Endothelial cell of umbilical vein (primary cell): ENCODE results near the gene TCF7L2. TPM values are rescaled to one million over a fixed set of nuclear protein-coding genes. Genes with fewer than 3 reads are reported as not detected.

Source experiments
- BruUV-seq: library from RNA; stranded (reverse); fragments of 400-500 nt; replicated peaks from 2 replicates; lab custom pipeline; 2021; lab: Mats Ljungman, UMichigan
- CTCF ChIA-PET: fragments of 300-600, 350-600 bp; sonication (Branson Sonifier 250); formaldehyde crosslinking; loops from one replicate; lab custom pipeline; 2021; ENCODE audit warnings: antibody characterized with exemption, inconsistent platforms; lab: Charles Lee
- POLR2A ChIA-PET: fragments of 300-600, 350-600 bp; sonication (Branson Sonifier 250); formaldehyde crosslinking; loops from one replicate; lab custom pipeline; 2021; ENCODE audit warnings: antibody characterized with exemption, inconsistent platforms; lab: Charles Lee
- DNase-seq: peaks from one replicate; pipeline ENCODE4 v3.0.0-alpha.2; 2011; ENCODE audit warnings: low read depth, low spot score
- FAIRE-seq: peaks from 2 replicates; lab custom pipeline; 2011; peaks lifted over from hg19 to GRCh38; lab: Jason Lieb, UNC
- H2AFZ ChIP-seq: 2 replicates; pipeline ENCODE4 v1.6.0; 2012; ENCODE audit warnings: low read depth, low read length, control low read depth, inconsistent platforms
- H3K27ac ChIP-seq: 2 replicates; pipeline ENCODE4 v1.5.1; 2011; ENCODE audit warnings: low read depth, mild to moderate bottlenecking, control low read depth, low read length, moderate library complexity; ENCODE audit not compliant: insufficient read depth
- H3K27me3 ChIP-seq, 2 experiments: 2 replicates each; pipeline versions ENCODE4 v1.6.0 to v1.6.1; 2011; ENCODE audit warnings: low read length in 2 of 2, mixed read lengths in 1 of 2; ENCODE audit not compliant: control insufficient read depth in 2 of 2, insufficient read depth in 2 of 2
- H3K36me3 ChIP-seq, 2 experiments: 2 replicates in 1 of 2; 3 replicates in 1 of 2; pipeline ENCODE4 v1.5.1; 2011; ENCODE audit warnings: low read length in 2 of 2, mild to moderate bottlenecking in 1 of 2, moderate library complexity in 1 of 2; ENCODE audit not compliant: control insufficient read depth in 2 of 2, insufficient read depth in 2 of 2; ENCODE audit errors: extremely low read depth in 1 of 2
- H3K4me1 ChIP-seq: 3 replicates; pipeline ENCODE4 v1.5.1; 2011; ENCODE audit warnings: mild to moderate bottlenecking, low read length; ENCODE audit not compliant: control insufficient read depth, insufficient read depth; ENCODE audit errors: extremely low read depth
- H3K4me2 ChIP-seq: 2 replicates; pipeline ENCODE4 v1.6.1; 2011; ENCODE audit warnings: low read length, control low read depth, mixed read lengths; ENCODE audit not compliant: insufficient read depth
- H3K4me3 ChIP-seq, 3 experiments: fragments of 200-600 bp in 1 of 3; sonication (generic), shearing (Covaris generic) in 1 of 3; replicated peaks in 1 of 3; 2 replicates each; pipeline ENCODE4 v1.5.1; 2011 to 2016; ENCODE audit warnings: control low read depth in 3 of 3, low read length in 3 of 3, mild to moderate bottlenecking in 2 of 3, inconsistent platforms in 1 of 3, low read depth in 1 of 3, moderate library complexity in 1 of 3; ENCODE audit not compliant: insufficient read depth in 1 of 3
- H3K79me2 ChIP-seq: 2 replicates; pipeline ENCODE4 v1.6.0; 2012; ENCODE audit warnings: low read length, inconsistent platforms; ENCODE audit not compliant: control insufficient read depth, insufficient read depth
- H3K9ac ChIP-seq: replicated peaks from 2 replicates; pipeline ENCODE3; 2011; ENCODE audit warnings: low read length, control low read depth; ENCODE audit not compliant: insufficient read depth; ENCODE audit errors: extremely low read depth
- H3K9me1 ChIP-seq: replicated peaks from 3 replicates; pipeline ENCODE4 v1.6.0; 2011; ENCODE audit warnings: mild to moderate bottlenecking, low read length; ENCODE audit not compliant: control insufficient read depth, insufficient read depth; ENCODE audit errors: extremely low read depth
- H3K9me3 ChIP-seq: replicated peaks from 2 replicates; pipeline ENCODE4 v1.5.1; 2012; ENCODE audit warnings: low read length, inconsistent platforms; ENCODE audit not compliant: control insufficient read depth, insufficient read depth
- H4K20me1 ChIP-seq: replicated peaks from 2 replicates; pipeline ENCODE3; 2011; ENCODE audit warnings: mild to moderate bottlenecking, low read length; ENCODE audit not compliant: control insufficient read depth, insufficient read depth; ENCODE audit errors: extremely low read depth
- CTCF ChIP-seq, 2 donors: IDR thresholded peaks; 1 replicate in 1 of 2; 2 replicates in 1 of 2; pipeline ENCODE4 v1.5.1; 2011; ENCODE audit warnings: low read length in 2 of 2, mild to moderate bottlenecking in 2 of 2, moderate library complexity in 2 of 2, control low read depth in 1 of 2, inconsistent platforms in 1 of 2, low read depth in 1 of 2; ENCODE audit not compliant: insufficient read depth in 1 of 2; ENCODE audit errors: extremely low read depth in 1 of 2
- EZH2 ChIP-seq: IDR thresholded peaks from 2 replicates; pipeline ENCODE4 v1.6.1; 2012; ENCODE audit warnings: borderline replicate concordance, low read depth, mild to moderate bottlenecking, moderate library complexity, low read length, inconsistent platforms; ENCODE audit not compliant: severe bottlenecking
- FOS ChIP-seq: IDR thresholded peaks from 2 replicates; pipeline ENCODE4 v1.6.1; 2011; ENCODE audit warnings: mild to moderate bottlenecking, low read length, moderate library complexity, borderline replicate concordance; ENCODE audit not compliant: insufficient read depth
- GATA2 ChIP-seq: IDR thresholded peaks from 2 replicates; pipeline ENCODE4 v1.7.0; 2011; ENCODE audit warnings: low read depth, mild to moderate bottlenecking, moderate library complexity, mixed read lengths, low read length; ENCODE audit not compliant: insufficient read length, insufficient read depth
- JUN ChIP-seq: IDR thresholded peaks from 2 replicates; pipeline ENCODE4 v1.6.1; 2011; ENCODE audit warnings: borderline replicate concordance, low read depth; ENCODE audit not compliant: insufficient read length, insufficient read depth
- MAX ChIP-seq: IDR thresholded peaks from 2 replicates; pipeline ENCODE4 v1.6.1; 2011; ENCODE audit not compliant: insufficient read depth, insufficient read length
- MYC ChIP-seq: IDR thresholded peaks from one replicate; pipeline ENCODE4 v1.6.1; 2011; ENCODE audit warnings: mild to moderate bottlenecking, low read depth, low read length
- POLR2A ChIP-seq: IDR thresholded peaks from 2 replicates; pipeline ENCODE4 v1.6.1; 2012; ENCODE audit warnings: low read depth, mild to moderate bottlenecking, control low read depth, low read length
- POLR2AphosphoS5 ChIP-seq: IDR thresholded peaks from 2 replicates; pipeline ENCODE4 v1.6.1; 2012; ENCODE audit warnings: low read depth, mild to moderate bottlenecking, control low read depth, low read length, moderate library complexity; ENCODE audit not compliant: insufficient read depth
- dilution Hi-C: fragments of 300-500 bp; cut with MboI; formaldehyde crosslinking; loops from one replicate; pipeline ENCODE4 v1.15.0; 2019; ENCODE audit warnings: low sequenced_read_pairs; ENCODE audit not compliant: extremely low pct_ligation_motif_present
- intact Hi-C: fragments of 100-400 bp; cut with micrococcal nuclease; formaldehyde crosslinking; loops from one replicate; pipeline ENCODE4 v1.10.0; 2022
- polyA plus RNA-seq, 4 experiments: library from polyadenylated mRNA; depleted of rRNA in 3 of 4; stranded (reverse) in 3 of 4; unstranded in 1 of 4; fragments of >200 nt; gene quantifications; 2 replicates each; pipeline versions ENCODE4 v1.2.1 to v1.2.3, GENCODE V29; 2011 to 2012; ENCODE audit warnings: missing spikeins in 1 of 4
- total RNA-seq: library from RNA; stranded (reverse); gene quantifications from 2 replicates; pipeline ENCODE4 v1.2.3, GENCODE V29; 2021

The TCF7L2 gene
- total and polyA plus RNA-seq, 2 donors (not counting 3 experiments of a cell fraction or from before 2014, with no cell fraction given) = 9.9 to 21.8 TPM

GRCh38 chr10:113091920-113092319, 141.9 kb downstream of the TCF7L2 start:
- no peak for DNase-seq
- TF ChIP-seq MAX (no peak), MYC (no peak), CTCF (IDR thresholded peaks at IDR 0.05; ENCODE audit: extremely low read depth in 1 of 2, insufficient read depth in 1 of 2, low read depth in 1 of 2, low read length in 2 of 2) (no peak), POLR2A (no peak), POLR2AphosphoS5 (no peak), FOS (no peak), JUN (no peak), GATA2 (no peak), EZH2 (no peak)
- POLR2A ChIA-PET = no interaction called here
- no TSS peak for BruUV-seq
- H3K27ac ChIP-seq = no peak overlapping the region
- H2AFZ ChIP-seq = no peak overlapping the region
- no peaks in the 10 kb centered on the region for H3K36me3 ChIP-seq
- peaks cover 29% of the 10 kb centered on the region for H3K4me1 ChIP-seq
- no peaks in the 10 kb centered on the region for H3K9me3 ChIP-seq
- no peaks in the 10 kb centered on the region for H3K9me1 ChIP-seq
- H3K79me2 ChIP-seq = peaks cover 2% of the 10 kb centered on the region
- H3K27me3 ChIP-seq = no peaks in the 10 kb centered on the region
- no peak overlapping the region for H3K9ac ChIP-seq
- H4K20me1 ChIP-seq = peaks cover 2% of the 10 kb centered on the region
- dilution Hi-C loops = no loop called here
- H3K4me3 ChIP-seq = no peak overlapping the region
- no peak for FAIRE-seq
- CTCF ChIA-PET = no interaction called here
- intact Hi-C loops = no loop called here
- no peak overlapping the region for H3K4me2 ChIP-seq
